ENCODE measurements around the gene ARL11.

The ARL11 gene

DNA sequence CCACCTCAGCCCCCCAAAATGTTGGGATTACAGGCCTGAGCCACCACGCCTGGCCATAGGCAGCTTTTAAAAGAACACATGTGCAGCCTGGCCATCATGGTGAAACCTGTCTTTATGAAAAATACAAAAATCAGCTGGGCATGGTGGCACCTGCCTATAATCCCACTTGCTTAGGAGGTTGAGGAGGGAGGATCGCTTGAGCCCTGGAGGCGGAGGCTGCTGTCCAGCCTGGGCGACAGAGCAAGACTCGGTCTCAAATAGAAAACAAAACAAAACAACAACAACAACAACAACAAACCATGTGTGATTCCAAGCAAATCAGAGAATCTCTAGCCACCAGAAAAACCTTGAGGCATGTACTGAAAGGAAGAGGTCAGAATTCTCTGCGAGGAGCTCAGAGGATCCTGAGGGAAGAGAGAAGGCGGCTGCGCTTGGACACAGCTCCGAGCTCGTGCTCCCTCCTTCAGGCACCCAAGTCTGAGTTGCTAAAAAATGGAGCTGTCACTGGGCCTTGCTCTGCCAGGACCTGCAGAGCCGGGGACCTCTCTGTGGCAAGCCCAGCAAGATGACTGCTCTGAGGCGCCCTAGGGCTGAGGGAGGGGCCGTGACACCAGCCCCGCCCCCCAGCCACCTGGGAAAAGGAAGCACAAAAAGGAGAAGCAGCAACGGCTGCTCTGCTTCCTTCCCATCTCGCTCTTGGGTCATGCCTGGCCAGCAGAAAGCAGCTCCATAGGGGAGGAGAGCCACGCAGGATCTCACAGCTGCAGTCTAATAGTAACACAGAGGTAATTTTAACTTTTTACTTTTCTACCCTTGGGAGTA lies at the start of gene ARL11:
TSS of gene ARL11 (plus strand) at position 677 of the 822 bp plus-strand sequence. CDS start 1,941 bp downstream, outside the sequence.
- no peak for DNase-seq (ENCODE audit: extremely low read depth, low read depth)
- TF ChIP-seq, protein P1, sequence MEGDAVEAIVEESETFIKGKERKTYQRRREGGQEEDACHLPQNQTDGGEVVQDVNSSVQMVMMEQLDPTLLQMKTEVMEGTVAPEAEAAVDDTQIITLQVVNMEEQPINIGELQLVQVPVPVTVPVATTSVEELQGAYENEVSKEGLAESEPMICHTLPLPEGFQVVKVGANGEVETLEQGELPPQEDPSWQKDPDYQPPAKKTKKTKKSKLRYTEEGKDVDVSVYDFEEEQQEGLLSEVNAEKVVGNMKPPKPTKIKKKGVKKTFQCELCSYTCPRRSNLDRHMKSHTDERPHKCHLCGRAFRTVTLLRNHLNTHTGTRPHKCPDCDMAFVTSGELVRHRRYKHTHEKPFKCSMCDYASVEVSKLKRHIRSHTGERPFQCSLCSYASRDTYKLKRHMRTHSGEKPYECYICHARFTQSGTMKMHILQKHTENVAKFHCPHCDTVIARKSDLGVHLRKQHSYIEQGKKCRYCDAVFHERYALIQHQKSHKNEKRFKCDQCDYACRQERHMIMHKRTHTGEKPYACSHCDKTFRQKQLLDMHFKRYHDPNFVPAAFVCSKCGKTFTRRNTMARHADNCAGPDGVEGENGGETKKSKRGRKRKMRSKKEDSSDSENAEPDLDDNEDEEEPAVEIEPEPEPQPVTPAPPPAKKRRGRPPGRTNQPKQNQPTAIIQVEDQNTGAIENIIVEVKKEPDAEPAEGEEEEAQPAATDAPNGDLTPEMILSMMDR (IDR thresholded peaks at IDR 0.05; ENCODE audit: low read depth, low read length, missing control alignments) = no peak
- H3K4me3 ChIP-seq (replicated peaks; ENCODE audit: low read depth, low read length) = no peak within 1 kb of the TSS

DNA sequence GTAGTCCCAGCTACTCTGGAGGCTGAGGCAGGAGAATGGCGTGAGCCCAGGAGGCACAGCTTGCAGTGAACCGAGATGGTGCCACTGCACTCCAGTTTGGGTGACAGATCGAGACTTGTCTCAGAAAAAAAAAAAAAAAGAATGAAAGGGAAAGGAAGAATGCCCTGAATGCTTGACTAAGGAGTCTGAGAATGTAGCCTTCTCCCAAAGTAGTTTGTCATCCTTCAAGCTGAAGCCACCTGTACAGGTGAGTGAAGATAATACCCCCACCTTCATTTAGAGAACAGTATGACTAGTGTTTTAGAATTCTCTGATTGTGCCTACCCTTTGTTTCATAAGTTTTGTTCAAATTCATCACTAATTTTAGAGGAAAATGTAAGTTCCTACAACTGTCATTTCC lies 48.8 kb upstream of the ARL11 start:
- DNase-seq (ENCODE audit: extremely low read depth, low read depth) = no peak
- TF ChIP-seq, protein P1 (IDR thresholded peaks at IDR 0.05; ENCODE audit: low read depth, low read length, missing control alignments) = no peak
- H3K4me3 ChIP-seq (replicated peaks; ENCODE audit: low read depth, low read length) = no peak overlapping the region

DNA sequence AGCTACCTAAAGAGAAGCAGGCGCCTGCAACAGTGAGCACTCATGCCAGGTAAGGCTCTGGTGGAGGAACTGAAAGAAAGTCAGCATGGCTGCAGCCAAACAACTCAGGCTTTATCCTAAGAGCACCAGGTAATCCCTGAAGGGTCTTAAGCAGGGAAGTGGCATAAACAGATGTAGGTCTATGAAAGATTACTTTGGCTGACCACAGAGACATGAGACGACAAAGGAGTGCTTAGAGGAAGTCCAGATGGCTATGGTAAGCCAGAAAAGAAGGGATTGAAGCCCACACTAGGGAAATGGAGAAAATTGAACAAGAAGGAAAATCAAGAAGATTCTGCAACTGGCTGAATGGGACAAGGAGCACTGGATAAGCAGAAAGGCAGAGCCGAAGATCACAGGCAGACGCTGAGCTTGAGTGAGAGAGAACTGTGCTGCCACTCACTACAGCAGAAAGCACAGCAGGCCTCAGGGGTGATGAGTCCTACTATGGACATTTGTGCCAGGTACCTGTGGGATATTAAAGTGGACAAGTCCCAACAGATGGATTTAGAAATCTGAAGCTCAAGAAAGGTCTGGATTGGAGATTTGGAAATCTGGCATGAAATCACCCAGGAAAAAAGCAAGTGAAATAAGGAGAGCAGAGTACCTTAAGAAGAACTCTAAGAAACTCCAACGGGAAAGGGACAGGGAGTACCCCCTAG lies 47.2 kb upstream of the ARL11 start:
- TF ChIP-seq, protein P1 (IDR thresholded peaks at IDR 0.05; ENCODE audit: low read depth, low read length, missing control alignments) = no peak
- no peak overlapping the region for H3K4me3 ChIP-seq (replicated peaks; ENCODE audit: low read depth, low read length)
- no peak for DNase-seq (ENCODE audit: extremely low read depth, low read depth)

DNA sequence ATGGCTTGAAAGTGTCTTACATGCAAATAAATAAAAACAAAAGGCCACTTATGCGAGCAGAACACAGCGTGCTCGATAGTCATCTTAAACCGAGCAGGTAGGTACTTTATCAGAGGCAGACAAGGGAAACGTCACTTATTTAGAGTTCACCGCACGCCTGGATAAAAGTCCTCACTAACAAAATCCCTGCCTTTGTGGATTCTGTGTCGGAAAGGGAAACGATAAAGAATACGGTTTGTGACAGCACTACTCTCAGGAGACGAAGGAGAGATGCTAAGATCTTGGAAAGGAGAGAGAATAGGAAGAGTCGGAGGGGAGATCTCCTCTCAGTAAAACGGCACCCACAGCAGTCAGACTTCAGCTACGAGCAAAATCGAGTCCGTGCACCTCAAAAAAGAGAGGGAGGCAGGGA lies 43.5 kb upstream of the ARL11 start:
- DNase-seq (ENCODE audit: extremely low read depth, low read depth) = no peak
- TF ChIP-seq, protein P1 (IDR thresholded peaks at IDR 0.05; ENCODE audit: low read depth, low read length, missing control alignments) = no peak
- peak overlapping the region; percentile 64 for H3K4me3 ChIP-seq (replicated peaks; ENCODE audit: low read depth, low read length)

DNA sequence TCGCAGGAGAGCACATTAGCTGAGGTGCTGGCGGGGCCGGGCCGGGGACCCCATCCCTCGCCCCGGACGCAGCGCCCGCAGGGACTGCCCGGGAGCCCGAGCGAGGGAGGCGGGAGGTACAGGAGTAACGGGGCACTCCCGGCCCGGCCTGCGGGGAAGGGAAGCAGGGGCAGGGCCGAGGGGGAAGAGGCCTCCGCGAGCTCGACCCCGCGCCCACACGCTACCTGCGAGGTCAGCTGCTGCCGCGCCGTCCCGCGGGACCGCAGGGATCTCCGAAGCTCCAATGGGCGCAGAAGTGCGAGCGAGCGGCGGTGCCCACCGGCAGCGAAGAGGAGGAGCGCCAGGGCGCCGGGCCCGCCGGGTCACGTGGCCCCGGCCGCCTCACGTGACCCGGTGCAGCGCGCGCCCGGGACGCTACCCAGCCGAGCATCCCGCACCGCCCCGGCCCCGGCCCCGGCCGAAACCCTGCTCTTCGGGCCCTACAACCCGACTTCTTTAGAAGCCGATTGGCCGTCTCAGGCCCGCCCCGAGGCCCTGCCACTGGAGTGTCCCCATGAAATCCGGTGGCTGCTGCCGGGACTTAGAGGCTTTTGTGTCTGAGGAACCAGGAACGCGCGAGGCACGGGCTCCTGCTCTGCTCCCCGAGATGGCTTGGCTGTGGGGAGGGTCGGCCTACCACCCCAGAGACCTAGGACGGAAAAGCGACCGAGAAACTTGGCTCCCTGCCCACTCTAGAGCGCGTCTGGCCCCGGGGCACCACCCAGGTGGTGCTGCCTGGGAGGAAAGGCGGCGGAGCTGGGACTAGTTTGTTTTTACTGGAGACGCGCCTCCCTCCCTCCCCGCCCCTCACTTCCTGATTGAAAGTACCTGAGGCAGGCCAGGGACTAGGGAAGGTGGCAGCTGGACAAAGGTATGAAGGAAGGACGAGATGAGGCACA lies 42.8 kb upstream of the ARL11 start, which contains the start of gene RCBTB1:
TSS of gene RCBTB1 (minus strand) at position 339 of the 938 bp plus-strand sequence. CDS start 18,279 bp downstream, outside the sequence.
- no peak for DNase-seq (ENCODE audit: extremely low read depth, low read depth)
- H3K4me3 ChIP-seq (replicated peaks; ENCODE audit: low read depth, low read length) = peak within 1 kb of the TSS; percentile 64
- TF ChIP-seq, protein P1 (IDR thresholded peaks at IDR 0.05; ENCODE audit: low read depth, low read length, missing control alignments) = no peak

DNA sequence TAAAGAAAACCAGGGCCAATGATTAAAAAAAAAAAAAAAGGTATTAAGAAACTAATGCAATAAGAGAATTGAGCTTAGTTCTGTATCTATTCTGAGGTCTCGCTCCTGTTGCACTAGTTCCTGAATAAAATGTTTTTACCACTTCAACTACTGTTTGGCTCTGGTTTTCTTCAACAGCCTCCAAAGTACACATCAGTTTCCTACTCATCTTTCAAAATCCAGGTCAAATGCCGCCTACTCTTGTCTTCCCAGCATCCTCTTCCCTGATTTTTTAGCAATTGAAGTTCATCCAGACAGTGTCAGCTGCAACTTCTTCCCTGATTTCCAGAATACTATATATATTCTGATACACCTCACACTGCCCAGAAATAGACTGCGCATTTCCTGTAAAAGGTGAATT lies 41.6 kb upstream of the ARL11 start:
- TF ChIP-seq, protein P1 (IDR thresholded peaks at IDR 0.05; ENCODE audit: low read depth, low read length, missing control alignments) = no peak
- DNase-seq (ENCODE audit: extremely low read depth, low read depth) = no peak
- H3K4me3 ChIP-seq (replicated peaks; ENCODE audit: low read depth, low read length) = no peak overlapping the region

Data from HFF-Myc (cell line).